GM12878 (cell line): ENCODE measurements around the gene MRPL27. TPM values are rescaled to one million over a fixed set of nuclear protein-coding genes. Genes with fewer than 3 reads are reported as not detected.

Experiments
- ATAC-seq: fragments of 200-7000 bp; cut with Tn5 transposase; 3 replicates; pipeline ENCODE4 v1.9.1; 2020; ENCODE audit warnings: mild to moderate bottlenecking, moderate library complexity
- BruUV-seq: library from RNA; stranded (reverse); fragments of 400-500 nt; replicated peaks from 2 replicates; lab custom pipeline; 2021; lab: Mats Ljungman, UMichigan
- CTCF ChIA-PET: fragments of 300-600 bp; sonication (Branson Sonifier 250); formaldehyde crosslinking; extraction: SDS; loops from one replicate; lab custom pipeline; 2021; ENCODE audit warnings: inconsistent platforms; lab: Yijun Ruan, JAX
- POLR2A ChIA-PET: fragments of 350-600 bp; formaldehyde crosslinking; extraction: SDS; loops from one replicate; lab custom pipeline; 2021; ENCODE audit warnings: inconsistent platforms; lab: Charles Lee
- RAD21 ChIA-PET: fragments of 300-600 bp; sonication (Branson Sonifier 250); formaldehyde crosslinking; loops from one replicate; lab custom pipeline; 2023; ENCODE audit warnings: antibody characterized with exemption; ENCODE audit not compliant: unreplicated experiment; lab: Charles Lee
- SMC1A ChIA-PET: fragments of 300-600 bp; sonication (Branson Sonifier 250); formaldehyde crosslinking; loops from one replicate; lab custom pipeline; 2023; ENCODE audit not compliant: unreplicated experiment, uncharacterized antibody; lab: Charles Lee
- DNase-seq: peaks from one replicate; pipeline ENCODE4 v3.0.0-alpha.2; 2011; ENCODE audit warnings: low read depth, low spot score
- FAIRE-seq: peaks from 3 replicates; lab custom pipeline; 2011; peaks lifted over from hg19 to GRCh38; lab: Jason Lieb, UNC
- H2AFZ ChIP-seq: 2 replicates; pipeline ENCODE4 v1.6.0; 2011; ENCODE audit warnings: low read depth, low read length, control low read depth; ENCODE audit not compliant: control insufficient read depth
- H3K27ac ChIP-seq: 2 replicates; pipeline ENCODE4 v1.5.1; 2011; ENCODE audit warnings: control low read depth; ENCODE audit not compliant: control insufficient read depth, insufficient read depth
- H3K27me3 ChIP-seq, 2 experiments: replicated peaks in 1 of 2; 2 replicates each; pipeline versions ENCODE4 v1.6.0 to v1.6.1; 2011; ENCODE audit warnings: low read length in 1 of 2; ENCODE audit not compliant: control insufficient read depth in 2 of 2, insufficient read depth in 2 of 2
- H3K36me3 ChIP-seq, 2 experiments: 2 replicates each; pipeline ENCODE4 v1.5.1; 2011; ENCODE audit warnings: low read length in 1 of 2; ENCODE audit not compliant: control insufficient read depth in 2 of 2, insufficient read depth in 2 of 2
- H3K4me1 ChIP-seq: 2 replicates; pipeline ENCODE4 v1.6.1; 2011; ENCODE audit warnings: mild to moderate bottlenecking, low read length, moderate library complexity, mixed read lengths; ENCODE audit not compliant: control insufficient read depth, insufficient read depth
- H3K4me2 ChIP-seq: 2 replicates; pipeline ENCODE4 v1.6.0; 2011; ENCODE audit warnings: control low read depth; ENCODE audit not compliant: control insufficient read depth, insufficient read depth
- H3K4me3 ChIP-seq: fragments of 200-600 bp; sonication (generic); 2 replicates; pipeline ENCODE4 v1.5.1; 2016
- H3K79me2 ChIP-seq: 2 replicates; pipeline ENCODE4 v1.6.0; 2011; ENCODE audit warnings: low read length; ENCODE audit not compliant: control insufficient read depth, insufficient read depth
- H3K9ac ChIP-seq: 2 replicates; pipeline ENCODE4 v1.8.0; 2011; ENCODE audit warnings: low read length, control low read depth, mixed read lengths; ENCODE audit not compliant: control insufficient read depth, insufficient read depth
- H3K9me3 ChIP-seq: replicated peaks from 3 replicates; pipeline ENCODE4 v1.5.1; 2011; ENCODE audit warnings: mild to moderate bottlenecking, low read length; ENCODE audit not compliant: control insufficient read depth, insufficient read depth
- H4K20me1 ChIP-seq: 2 replicates; pipeline ENCODE4 v1.6.0; 2011; ENCODE audit not compliant: control insufficient read depth, insufficient read depth
- CHD1 ChIP-seq: IDR thresholded peaks from 2 replicates; pipeline ENCODE4 v1.6.1; 2012; ENCODE audit warnings: low read depth, low read length, improper control_type of control experiment
- IKZF1 ChIP-seq: fragments of 450-650 bp; conservative IDR thresholded peaks from 2 replicates; pipeline ENCODE4 v1.6.1; 2017; ENCODE audit warnings: antibody characterized with exemption, mild to moderate bottlenecking
- MTA3 ChIP-seq: IDR thresholded peaks from 2 replicates; pipeline ENCODE4 v1.6.1; 2012; ENCODE audit warnings: low read length, inconsistent platforms, borderline replicate concordance
- NR2F1 ChIP-seq: fragments of 450-650 bp; conservative IDR thresholded peaks from 2 replicates; pipeline ENCODE4 v1.6.1; 2017; ENCODE audit warnings: mild to moderate bottlenecking
- SKIL ChIP-seq: fragments of 450-650 bp; IDR thresholded peaks from 2 replicates; pipeline ENCODE4 v1.6.1; 2017; ENCODE audit warnings: mild to moderate bottlenecking, low read depth, inconsistent platforms; ENCODE audit not compliant: poor library complexity, severe bottlenecking
- SMARCA5 ChIP-seq: fragments of 450-650 bp; IDR thresholded peaks from 2 replicates; pipeline ENCODE4 v1.6.1; 2017; ENCODE audit warnings: mild to moderate bottlenecking
- SUZ12 ChIP-seq: fragments of 200-600 bp; sonication (generic); IDR thresholded peaks from one replicate; pipeline ENCODE4 v1.6.1; 2018; ENCODE audit warnings: antibody characterized with exemption, mild to moderate bottlenecking; ENCODE audit not compliant: unreplicated experiment
- ZBED1 ChIP-seq: IDR thresholded peaks from 2 replicates; pipeline ENCODE4 v1.6.1; 2016; ENCODE audit warnings: borderline replicate concordance
- ZNF592 ChIP-seq: fragments of 450-650 bp; IDR thresholded peaks from 2 replicates; pipeline ENCODE4 v1.6.1; 2017; ENCODE audit warnings: mild to moderate bottlenecking, moderate library complexity
- WGBS: methylation state at CpG from one replicate; pipeline ENCODE4 v1.1.6; 2016; ENCODE audit warnings: low lambda C conversion rate; ENCODE audit not compliant: insufficient replicate concordance, insufficient coverage; ENCODE audit errors: missing lambda C conversion rate; 5-methylcytosine and 5-hydroxymethylcytosine counted together
- in situ Hi-C: fragments of 300-500 bp; cut with MboI; formaldehyde crosslinking; loops from 9 replicates; pipeline ENCODE4 v1.14.3; 2018; ENCODE audit warnings: mixed read lengths
- intact Hi-C: fragments of 100-400 bp; cut with micrococcal nuclease; formaldehyde crosslinking; loops from one replicate; pipeline ENCODE4 v1.14.2; 2022; ENCODE audit not compliant: unreplicated experiment
- polyA plus RNA-seq, 11 experiments: library from polyadenylated mRNA; depleted of rRNA in 4 of 11; unstranded in 6 of 11; stranded (reverse) in 5 of 11; fragments of >200 nt; fragmentation: Nextera tagmentation in 4 of 11; fragmentation: Illumina TruSeq in 1 of 11; extraction: Ambion mirVana in 4 of 11; extraction: Trizol in 1 of 11; gene quantifications; 1 replicate in 1 of 11; 2 replicates in 10 of 11; pipeline versions ENCODE4 v1.2.1 to v1.2.3, GENCODE V29; 2011 to 2016; ENCODE audit warnings: inconsistent platforms in 2 of 11, missing spikeins in 2 of 11, low read depth in 1 of 11
- total RNA-seq, 4 experiments: library from RNA; depleted of rRNA in 3 of 4; stranded (reverse); fragments of >200 nt in 3 of 4; fragmentation: Illumina TruSeq in 1 of 4; extraction: Trizol in 1 of 4; gene quantifications; 2 replicates each; pipeline versions ENCODE4 v1.2.1 to v1.2.3, GENCODE V29; 2013 to 2021

MRPL27 gene
- total and polyA plus RNA-seq, 10 of the 15 experiments (the other 5 are each of a cell fraction or from before 2014, with no cell fraction given): 83.0 to 390 (median 131) TPM

GRCh38 chr17:50347117-50347893, 25.7 kb downstream of the MRPL27 start (continued):
- TF ChIP-seq SKIL (no peak), MTA3 (peak; percentile 31; the same call in 1 of the 2 replicates), IKZF1 (0 out of 2 replicates have a peak, but pooled peaks have one; percentile 10)

DNA sequence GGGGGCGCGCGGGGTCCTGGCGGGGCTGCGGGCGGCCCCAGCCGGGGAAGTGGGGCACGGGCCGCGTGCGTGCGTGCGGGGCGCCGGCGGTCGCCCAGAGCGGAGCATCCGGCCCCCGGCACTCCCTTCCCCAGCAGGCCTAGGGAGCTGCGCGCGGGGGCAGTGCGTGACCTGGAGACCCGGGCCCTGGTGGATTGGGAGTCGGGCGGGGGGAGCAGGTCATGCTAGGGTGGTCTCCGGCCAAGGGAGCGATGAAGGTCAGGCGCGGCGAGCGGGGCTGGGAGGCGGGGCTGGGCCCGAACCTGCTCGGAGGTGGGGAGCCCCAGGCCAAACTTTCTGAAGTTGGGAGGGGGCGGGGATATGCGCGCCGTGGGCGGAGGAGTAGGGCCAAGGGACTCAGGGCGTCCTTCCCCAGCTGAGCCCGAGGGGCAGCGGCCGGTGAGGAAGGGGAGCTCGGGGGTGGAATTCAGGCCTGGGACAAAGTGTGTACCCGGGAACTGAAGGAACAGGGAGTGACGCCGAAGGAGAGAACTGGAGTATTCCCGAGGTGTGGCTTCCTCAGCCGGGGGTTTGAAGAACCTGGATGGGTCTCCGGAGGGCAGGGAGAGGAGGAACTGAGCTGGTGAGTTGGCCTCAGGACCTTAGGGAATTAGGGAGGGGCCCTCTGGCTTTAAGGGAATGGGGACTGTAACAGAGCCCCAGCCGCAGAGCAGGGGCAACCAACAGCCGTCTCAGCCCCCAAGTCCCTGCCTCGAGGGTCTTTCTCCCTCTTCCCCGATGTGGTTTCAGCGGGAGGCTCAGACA, 26.5 kb downstream of the MRPL27 start:
- H3K27me3 ChIP-seq: no peaks in the 10 kb centered on the region
- CTCF ChIA-PET: interaction anchor here (0.7 to 8.0 kb wide), 8 partner anchors 8 to 177 kb away, joined by 3 to 68 read pairs (median 4); partner anchors contain the start of gene LRRC59
- H3K36me3 ChIP-seq: no peaks in the 10 kb centered on the region; a peak in 2 of 4 replicates
- intact Hi-C loops (loop anchor here (1.0 to 5.0 kb wide), 3 partner anchors 39 to 146 kb away; partner anchors contain the start of gene RSAD1), in situ Hi-C loops (no loop called here)
- H3K9ac ChIP-seq: peak overlapping the region; percentile 83
- H3K79me2 ChIP-seq: peaks cover 5% of the 10 kb centered on the region
- H3K9me3 ChIP-seq: no peaks in the 10 kb centered on the region; the same call in 2 of the 3 replicates
- H2AFZ ChIP-seq: peak overlapping the region; percentile 59
- SMC1A ChIA-PET: interaction anchor here (0.9 to 3.3 kb wide), 6 partner anchors 11 to 75 kb away, joined by 3 to 17 read pairs (median 4); no protein-coding TSS in a partner anchor
- H4K20me1 ChIP-seq: no peaks in the 10 kb centered on the region
- peak overlapping the region; percentile 89 for H3K4me2 ChIP-seq
- WGBS: 1% methylated on average over 44 of the region's 57 CpGs
- RAD21 ChIA-PET: interaction anchor here (1.0 to 1.6 kb wide), 8 partner anchors 16 to 177 kb away, joined by 3 to 6 read pairs (median 4); partner anchors contain the start of gene COL1A1
- peak overlapping the region; percentile 85 for H3K4me3 ChIP-seq
- FAIRE-seq (no peak), DNase-seq (no peak), ATAC-seq (peak; percentile 68)
- no TSS peak for BruUV-seq
- peaks cover 3% of the 10 kb centered on the region for H3K4me1 ChIP-seq
- POLR2A ChIA-PET: interaction anchor here (0.7 to 1.2 kb wide), 8 partner anchors 10 to 195 kb away, joined by 3 to 6 read pairs (median 4); partner anchors contain the start of gene EME1
- H3K27ac ChIP-seq: peak overlapping the region; percentile 59
- TF ChIP-seq CHD1 (no peak), SMARCA5 (0 out of 2 replicates have a peak, but pooled peaks have one; percentile 59), NR2F1 (peak; percentile 70; the same call in 1 of the 2 replicates), ZNF592 (no peak), SUZ12 (no peak), ZBED1 (no peak)
